Neural cell (in vitro differentiated cells): ENCODE data around the gene MCM3AP. TPM values are rescaled to one million over a fixed set of nuclear protein-coding genes. Genes with fewer than 3 reads are reported as not detected.

Source experiments
- H2AFZ ChIP-seq: fragments of 200-600, 300-800 bp; sonication (generic), shearing (Covaris generic); 2 replicates; pipeline ENCODE4 v1.6.0; 2014; ENCODE audit warnings: low read depth, mild to moderate bottlenecking, antibody characterized with exemption, low read length, moderate library complexity
- H3F3A ChIP-seq: fragments of 200-600 bp; shearing (Covaris generic); 2 replicates; pipeline ENCODE4 v1.6.1; 2016; ENCODE audit warnings: mild to moderate bottlenecking, moderate library complexity, mixed read lengths, antibody characterized with exemption, low read length; ENCODE audit not compliant: insufficient read depth, poor library complexity, severe bottlenecking
- H3K27ac ChIP-seq: fragments of 200-600, 300-800 bp; sonication (generic), shearing (Covaris generic); 2 replicates; pipeline ENCODE4 v1.5.1; 2014; ENCODE audit warnings: mild to moderate bottlenecking, low read length, moderate library complexity
- H3K27me3 ChIP-seq: fragments of 300-800, 200-600 bp; sonication (generic), shearing (Covaris generic); 2 replicates; pipeline ENCODE4 v1.6.0; 2014; ENCODE audit warnings: mild to moderate bottlenecking, low read depth, low read length, moderate library complexity; ENCODE audit not compliant: insufficient read depth
- H3K36me3 ChIP-seq: fragments of 300-800, 200-600 bp; sonication (generic), shearing (Covaris generic); 2 replicates; pipeline ENCODE4 v1.5.1; 2014; ENCODE audit warnings: mild to moderate bottlenecking, antibody characterized with exemption, low read length, moderate library complexity; ENCODE audit not compliant: insufficient read depth
- H3K4me2 ChIP-seq: fragments of 300-800, 200-600 bp; sonication (generic), shearing (Covaris generic); 2 replicates; pipeline ENCODE4 v1.6.0; 2014; ENCODE audit warnings: mild to moderate bottlenecking, low read length
- H3K4me3 ChIP-seq: fragments of 300-800, 200-600 bp; sonication (generic), shearing (Covaris generic); 2 replicates; pipeline ENCODE4 v1.5.1; 2014; ENCODE audit warnings: mild to moderate bottlenecking, low read length, moderate library complexity
- H3K79me2 ChIP-seq: fragments of 200-600 bp; shearing (Covaris generic); replicated peaks from 2 replicates; pipeline ENCODE4 v1.6.0; 2014; ENCODE audit warnings: mild to moderate bottlenecking, low read length, moderate library complexity; ENCODE audit not compliant: insufficient read depth
- H3K9ac ChIP-seq: fragments of 300-800, 200-600 bp; sonication (generic), shearing (Covaris generic); 2 replicates; pipeline ENCODE4 v1.6.1; 2016; ENCODE audit warnings: mild to moderate bottlenecking, low read length, mixed read lengths
- H3K9me2 ChIP-seq: fragments of 200-600 bp; shearing (Covaris generic); 2 replicates; pipeline ENCODE4 v1.6.1; 2016; ENCODE audit warnings: mild to moderate bottlenecking, low read length, mixed read lengths; ENCODE audit not compliant: insufficient read depth
- H3K9me3 ChIP-seq: fragments of 200-600, 300-800 bp; sonication (generic), shearing (Covaris generic); 2 replicates; pipeline ENCODE4 v1.6.1; 2016; ENCODE audit warnings: mild to moderate bottlenecking, mixed run types, low read length, moderate library complexity, mixed read lengths
- H4K20me1 ChIP-seq: fragments of 200-600 bp; shearing (Covaris generic); 2 replicates; pipeline ENCODE4 v1.6.1; 2016; ENCODE audit warnings: mild to moderate bottlenecking, mixed run types; ENCODE audit not compliant: insufficient read depth
- EP300 ChIP-seq: fragments of 450-650 bp; conservative IDR thresholded peaks from 2 replicates; pipeline ENCODE4 v1.6.1; 2014; ENCODE audit warnings: antibody characterized with exemption, mild to moderate bottlenecking, moderate library complexity; ENCODE audit not compliant: poor library complexity, severe bottlenecking
- EZH2 ChIP-seq: fragments of 200-600, 300-800 bp; shearing (Covaris generic), sonication (generic); IDR thresholded peaks from 2 replicates; pipeline ENCODE4 v1.6.1; 2014; ENCODE audit warnings: antibody characterized with exemption, low read length, borderline replicate concordance, mild to moderate bottlenecking; ENCODE audit not compliant: insufficient read depth, poor library complexity, severe bottlenecking
- MXI1 ChIP-seq: fragments of 450-650 bp; conservative IDR thresholded peaks from 2 replicates; pipeline ENCODE4 v1.6.1; 2014; ENCODE audit warnings: antibody characterized with exemption, mild to moderate bottlenecking; ENCODE audit not compliant: poor library complexity, severe bottlenecking
- POLR2AphosphoS5 ChIP-seq: IDR thresholded peaks from 2 replicates; pipeline ENCODE4 v1.6.1; 2012
- RAD21 ChIP-seq: fragments of 450-650 bp; conservative IDR thresholded peaks from 2 replicates; pipeline ENCODE4 v1.6.1; 2014; ENCODE audit warnings: antibody characterized with exemption, mild to moderate bottlenecking, moderate library complexity
- REST ChIP-seq: IDR thresholded peaks from 2 replicates; pipeline ENCODE4 v1.6.1; 2012; ENCODE audit warnings: borderline replicate concordance
- SMC3 ChIP-seq: fragments of 450-650 bp; conservative IDR thresholded peaks from 2 replicates; pipeline ENCODE4 v1.6.1; 2014; ENCODE audit warnings: antibody characterized with exemption, mild to moderate bottlenecking, moderate library complexity; ENCODE audit not compliant: poor library complexity
- TAF1 ChIP-seq: IDR thresholded peaks from 2 replicates; pipeline ENCODE4 v1.6.1; 2012; ENCODE audit warnings: low read depth
- polyA plus RNA-seq: library from polyadenylated mRNA; depleted of rRNA; stranded (reverse); fragments of >200 nt; gene quantifications from 2 replicates; pipeline ENCODE4 v1.2.3, GENCODE V29; 2014
- TF ChIP-seq, protein P1 (sequence below): fragments of 450-650 bp; IDR thresholded peaks from 2 replicates; pipeline ENCODE4 v1.5.1; 2014; ENCODE audit warnings: antibody characterized with exemption, mild to moderate bottlenecking, moderate library complexity; ENCODE audit not compliant: poor library complexity, severe bottlenecking

Gene MCM3AP
- polyA plus RNA-seq, 1 donor from 2014 or later: 74.2 TPM

GRCh38 chr21:46227811-46228344, 57.5 kb downstream of the MCM3AP start:
- peaks cover 44% of the 10 kb centered on the region for H3K79me2 ChIP-seq
- H3K4me2 ChIP-seq: peak overlapping the region; percentile 81
- H2AFZ ChIP-seq: no peak overlapping the region
- no peaks in the 10 kb centered on the region for H3K9me2 ChIP-seq
- peak overlapping the region; percentile 78 for H3K9ac ChIP-seq
- peaks cover 10% of the 10 kb centered on the region for H3K36me3 ChIP-seq
- H3K27me3 ChIP-seq: no peaks in the 10 kb centered on the region
- H3K9me3 ChIP-seq: no peaks in the 10 kb centered on the region
- H3K4me3 ChIP-seq: peak overlapping the region; percentile 99
- H3K27ac ChIP-seq: peak overlapping the region; percentile 70
- H4K20me1 ChIP-seq: no peaks in the 10 kb centered on the region
- no peaks in the 10 kb centered on the region for H3F3A ChIP-seq
- TF ChIP-seq RAD21 (peak; percentile 11), TAF1 (no peak)

DNA sequence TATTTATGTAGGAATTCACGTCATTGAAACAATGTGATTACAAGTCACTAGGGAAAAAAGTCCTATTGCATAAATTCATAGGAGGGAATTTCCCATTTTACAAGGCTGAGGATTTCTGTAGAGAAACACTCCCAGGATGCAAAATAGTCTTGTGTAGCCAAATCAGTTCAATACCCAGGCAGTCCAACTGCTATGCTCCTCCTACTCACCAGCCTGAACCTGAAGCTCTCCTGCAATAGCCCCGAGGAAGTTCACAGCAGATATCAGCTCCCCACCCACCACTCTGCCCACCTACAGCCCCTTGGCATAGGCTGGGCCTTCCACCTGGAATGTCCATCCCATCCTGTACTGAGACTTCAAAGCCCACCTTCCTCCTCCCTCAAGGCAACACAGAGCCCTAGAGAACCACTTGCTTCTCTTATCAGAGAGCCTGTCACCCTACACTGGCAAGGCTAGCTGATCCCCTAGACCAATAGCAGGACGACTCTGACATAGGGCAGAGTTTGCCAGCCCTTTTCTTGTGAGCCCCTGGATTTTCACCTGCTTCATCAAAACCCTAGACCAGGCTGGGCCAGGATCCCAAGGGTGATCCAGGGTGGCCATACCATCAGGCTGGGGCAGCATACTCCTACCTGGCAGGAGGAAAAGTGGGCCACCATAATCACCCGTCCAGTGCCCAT, 58.4 kb downstream of the MCM3AP start:
- Histone ChIP-seq H3K79me2 (peaks cover 45% of the 10 kb centered on the region), H2AFZ (no peak overlapping the region), H3K4me3 (peak overlapping the region; percentile 99), H3K27me3 (no peaks in the 10 kb centered on the region), H4K20me1 (no peaks in the 10 kb centered on the region), H3K9me2 (no peaks in the 10 kb centered on the region), H3K4me2 (peak overlapping the region; percentile 81), H3F3A (no peaks in the 10 kb centered on the region), H3K27ac (no peak overlapping the region), H3K36me3 (peaks cover 10% of the 10 kb centered on the region), H3K9me3 (no peaks in the 10 kb centered on the region), H3K9ac (peak overlapping the region; percentile 78)
- no peak for TF ChIP-seq RAD21
- TF ChIP-seq TAF1: no peak
- no peak for TF ChIP-seq POLR2AphosphoS5
- no peak for TF ChIP-seq MXI1
- no peak for TF ChIP-seq EZH2
- TF ChIP-seq SMC3: no peak
- no peak for TF ChIP-seq REST
- TF ChIP-seq, protein P1, sequence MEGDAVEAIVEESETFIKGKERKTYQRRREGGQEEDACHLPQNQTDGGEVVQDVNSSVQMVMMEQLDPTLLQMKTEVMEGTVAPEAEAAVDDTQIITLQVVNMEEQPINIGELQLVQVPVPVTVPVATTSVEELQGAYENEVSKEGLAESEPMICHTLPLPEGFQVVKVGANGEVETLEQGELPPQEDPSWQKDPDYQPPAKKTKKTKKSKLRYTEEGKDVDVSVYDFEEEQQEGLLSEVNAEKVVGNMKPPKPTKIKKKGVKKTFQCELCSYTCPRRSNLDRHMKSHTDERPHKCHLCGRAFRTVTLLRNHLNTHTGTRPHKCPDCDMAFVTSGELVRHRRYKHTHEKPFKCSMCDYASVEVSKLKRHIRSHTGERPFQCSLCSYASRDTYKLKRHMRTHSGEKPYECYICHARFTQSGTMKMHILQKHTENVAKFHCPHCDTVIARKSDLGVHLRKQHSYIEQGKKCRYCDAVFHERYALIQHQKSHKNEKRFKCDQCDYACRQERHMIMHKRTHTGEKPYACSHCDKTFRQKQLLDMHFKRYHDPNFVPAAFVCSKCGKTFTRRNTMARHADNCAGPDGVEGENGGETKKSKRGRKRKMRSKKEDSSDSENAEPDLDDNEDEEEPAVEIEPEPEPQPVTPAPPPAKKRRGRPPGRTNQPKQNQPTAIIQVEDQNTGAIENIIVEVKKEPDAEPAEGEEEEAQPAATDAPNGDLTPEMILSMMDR: no peak
- no peak for TF ChIP-seq EP300
